CD4-positive, alpha-beta T cell treated with Interleukin-10 for 1 hour (primary cell): Measurements from ENCODE around the gene PSMD3.
A peak's percentile ranks its signal among the peaks of the same experiment; 100 is the strongest.

Experiments
- DNase-seq: peaks from one replicate; pipeline ENCODE4 v3.0.0-alpha.2; 2020

The PSMD3 gene

GRCh38 chr17:40024901-40025300 lies 44.3 kb downstream of the PSMD3 start:
- DNase-seq, result no peak

GRCh38 chr17:40025559-40025958 lies 45.0 kb downstream of the PSMD3 start:
- DNase-seq, result no peak

GRCh38 chr17:40025991-40026815 lies 45.6 kb downstream of the PSMD3 start:
- peak; percentile 46 for DNase-seq

GRCh38 chr17:40026816-40027613 lies 46.4 kb downstream of the PSMD3 start:
- DNase-seq, result peak; percentile 78

- DNase-seq, result no peak
Measured at GRCh38 chr17:40027614-40028012, 47.0 kb downstream of the PSMD3 start.

DNA sequence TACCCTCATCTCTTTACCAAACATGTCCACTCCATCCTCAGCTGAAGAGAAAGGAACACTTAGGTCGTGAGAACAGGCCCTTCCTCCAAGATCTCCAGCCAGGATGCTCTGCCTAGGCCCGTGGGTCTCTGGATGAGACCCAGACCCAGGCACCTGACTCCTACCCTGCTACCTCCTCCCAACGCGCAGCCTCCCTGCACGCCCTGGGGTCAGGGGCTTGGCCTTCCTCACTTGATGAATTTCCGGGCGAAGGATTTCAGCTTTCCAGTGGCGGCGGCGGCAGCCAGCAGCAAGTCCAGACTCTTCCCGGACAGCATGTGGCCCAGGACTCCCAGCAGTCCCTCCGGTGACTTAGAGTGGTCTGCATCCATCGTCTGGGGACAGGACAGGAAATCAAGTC lies 48.0 kb downstream of the PSMD3 start:
- no peak for DNase-seq

DNA sequence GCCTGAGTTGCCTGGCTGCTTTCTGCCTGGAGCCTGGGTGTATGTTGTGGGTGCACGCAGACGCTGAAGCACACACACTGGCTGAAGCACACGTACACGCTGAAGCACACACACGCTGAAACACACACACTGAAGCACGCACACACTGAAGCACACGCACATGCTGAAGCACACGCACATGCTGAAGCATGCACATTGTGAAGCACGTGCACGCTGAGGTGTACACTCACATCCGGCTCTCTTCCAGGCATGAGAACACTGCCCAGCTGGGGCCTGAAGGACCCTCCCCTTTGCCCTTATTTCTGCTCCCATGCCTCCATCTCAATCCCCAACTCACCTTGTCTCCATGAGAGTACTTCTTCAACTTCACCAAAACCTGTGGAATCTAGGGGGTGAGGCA lies 51.1 kb downstream of the PSMD3 start:
- no peak for DNase-seq

- DNase-seq, result no peak
Measured at GRCh38 chr17:40032322-40033320, 52.0 kb downstream of the PSMD3 start.

DNA sequence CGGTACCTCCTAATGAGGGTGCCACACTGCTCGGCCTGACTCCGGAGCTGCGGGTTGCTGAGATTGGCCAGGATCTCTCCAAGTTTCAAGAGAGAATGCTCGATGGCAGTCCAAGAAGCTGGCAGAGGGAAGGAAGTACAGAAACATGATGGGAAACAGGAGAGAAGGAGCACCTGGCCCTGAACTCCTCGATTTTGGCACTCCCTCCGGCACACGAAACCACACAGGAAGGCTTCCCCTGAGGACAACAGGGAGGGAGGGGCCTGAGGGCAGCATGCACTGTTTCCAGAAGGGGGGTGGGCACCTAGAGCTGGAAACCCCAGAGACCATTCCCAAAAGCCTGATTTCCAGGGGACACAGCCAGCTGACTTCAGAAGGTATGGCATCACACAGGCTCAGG lies 52.7 kb downstream of the PSMD3 start:
- DNase-seq, result no peak

DNA sequence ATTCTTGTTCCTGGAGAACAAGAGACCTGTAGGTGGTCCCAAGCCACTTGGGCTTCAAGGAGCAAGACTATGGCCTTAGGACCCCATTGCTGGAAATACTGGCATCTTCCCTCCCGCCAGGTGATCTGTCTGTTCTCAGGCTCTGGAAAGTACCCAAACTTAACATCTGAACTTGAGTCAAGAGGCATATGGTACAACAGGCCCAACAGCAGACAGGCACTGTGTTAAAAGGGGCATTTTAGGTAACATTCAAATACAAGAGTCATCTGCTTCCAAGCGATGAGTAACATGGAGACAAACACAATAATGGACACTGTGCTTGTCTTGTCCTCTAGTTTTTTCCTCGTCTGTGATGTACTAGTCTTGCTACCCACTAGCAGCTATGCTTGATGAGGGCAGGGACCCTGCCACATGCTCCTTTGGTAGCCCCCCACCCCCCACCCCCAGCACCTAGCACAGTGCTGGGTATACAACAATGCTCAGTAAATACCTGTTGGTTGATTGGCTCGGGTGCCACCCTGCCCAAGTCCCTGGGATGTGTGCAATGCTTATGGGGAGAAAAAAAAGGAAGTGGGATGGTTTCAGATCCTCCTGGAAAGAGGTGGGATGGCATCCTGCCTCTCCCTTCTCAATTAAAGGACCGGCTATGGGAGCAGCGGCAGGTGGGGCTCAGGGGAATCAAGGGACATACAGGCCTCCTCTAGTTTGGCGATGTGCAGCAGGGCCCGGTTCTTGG lies 54.0 kb downstream of the PSMD3 start:
- DNase-seq, result no peak

- no peak for DNase-seq
Measured at GRCh38 chr17:40035162-40035559, 54.6 kb downstream of the PSMD3 start.

DNA sequence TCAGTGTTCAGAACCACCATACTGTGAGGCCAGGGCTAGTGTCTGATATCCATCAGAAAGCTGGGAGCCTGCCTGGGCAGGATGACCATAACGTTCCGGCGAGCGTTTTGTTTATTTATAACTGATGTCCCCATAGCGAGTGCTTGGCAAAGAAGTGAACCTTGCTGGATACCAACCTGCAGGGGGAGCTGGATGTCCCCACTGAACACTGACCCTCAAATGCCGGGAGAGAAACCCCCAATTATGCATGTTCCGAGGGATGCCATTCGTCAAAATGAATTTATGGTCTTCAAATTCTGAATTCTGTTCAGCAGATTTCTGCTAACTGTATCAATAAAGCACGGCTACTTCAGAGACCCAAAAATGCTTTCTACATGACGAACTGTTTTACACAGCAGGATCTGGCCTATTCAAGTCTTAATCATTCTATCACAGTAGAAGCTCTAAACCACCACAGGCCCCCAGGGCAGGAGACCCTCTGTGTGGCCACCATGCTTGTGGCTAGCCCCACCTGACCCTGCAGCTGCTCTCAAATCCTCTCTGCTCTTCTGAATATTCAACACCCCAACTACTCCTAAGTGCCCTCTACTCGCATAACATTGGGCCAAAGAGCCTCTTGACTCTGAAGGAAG lies 58.4 kb downstream of the PSMD3 start:
- no peak for DNase-seq

DNA sequence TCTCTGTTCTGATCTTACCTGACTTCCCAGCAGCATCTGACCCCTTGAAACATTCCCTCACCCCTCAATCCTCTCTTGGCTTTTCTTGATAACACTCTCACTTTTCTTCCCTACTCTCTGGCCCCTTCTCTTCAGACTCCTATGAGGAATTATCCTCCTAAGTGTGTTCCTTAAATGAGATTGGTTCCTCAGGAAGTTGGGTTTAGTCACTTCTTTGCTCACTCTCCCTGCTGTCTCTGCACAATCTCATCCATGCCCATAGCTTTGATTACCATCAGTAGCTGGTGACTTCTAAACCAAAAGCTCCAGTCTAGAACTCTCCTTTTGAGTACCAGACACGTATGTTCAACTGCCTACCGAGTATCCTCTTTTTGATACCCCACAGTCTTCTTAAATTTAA lies 60.6 kb downstream of the PSMD3 start:
- DNase-seq, result no peak
